GM23248 (cell line): ENCODE measurements around the gene ICOS. TPM values are rescaled to one million over a fixed set of nuclear protein-coding genes. Genes with fewer than 3 reads are reported as not detected.
A peak's percentile ranks its signal among the peaks of the same experiment; 100 is the strongest.

Source experiments
- DNase-seq: peaks from one replicate; pipeline ENCODE4 v3.0.0-alpha.2; 2015
- H2AFZ ChIP-seq: fragments of 200-600 bp; sonication (generic); 2 replicates; pipeline ENCODE4 v1.6.1; 2016; ENCODE audit warnings: antibody characterized with exemption
- H3F3A ChIP-seq: fragments of 200-600 bp; sonication (generic); 2 replicates; pipeline ENCODE4 v1.6.1; 2016; ENCODE audit warnings: mild to moderate bottlenecking, antibody characterized with exemption, mixed run types; ENCODE audit not compliant: insufficient read depth
- H3K27ac ChIP-seq: fragments of 200-600 bp; sonication (generic); 2 replicates; pipeline ENCODE4 v1.5.1; 2016; ENCODE audit warnings: mild to moderate bottlenecking
- H3K27me3 ChIP-seq: fragments of 200-600 bp; sonication (generic); replicated peaks from 2 replicates; pipeline ENCODE4 v1.6.1; 2016; ENCODE audit warnings: mild to moderate bottlenecking; ENCODE audit not compliant: insufficient read depth
- H3K36me3 ChIP-seq: fragments of 200-600 bp; sonication (generic); 2 replicates; pipeline ENCODE4 v1.6.1; 2016; ENCODE audit warnings: low read depth, mild to moderate bottlenecking
- H3K4me1 ChIP-seq: fragments of 200-600 bp; sonication (generic); 2 replicates; pipeline ENCODE4 v1.6.1; 2016; ENCODE audit warnings: mild to moderate bottlenecking; ENCODE audit not compliant: insufficient read depth
- H3K4me2 ChIP-seq: fragments of 200-600 bp; sonication (generic); one replicate; pipeline ENCODE4 v1.6.1; 2016; ENCODE audit warnings: mild to moderate bottlenecking; ENCODE audit not compliant: unreplicated experiment
- H3K4me3 ChIP-seq: fragments of 200-600 bp; sonication (generic); 2 replicates; pipeline ENCODE4 v1.5.1; 2016; ENCODE audit warnings: mild to moderate bottlenecking
- H3K79me2 ChIP-seq: fragments of 200-600 bp; sonication (generic); 2 replicates; pipeline ENCODE4 v1.6.1; 2016; ENCODE audit warnings: mild to moderate bottlenecking; ENCODE audit not compliant: insufficient read depth
- H3K9ac ChIP-seq: fragments of 200-600 bp; sonication (generic); 2 replicates; pipeline ENCODE4 v1.6.1; 2016; ENCODE audit warnings: mild to moderate bottlenecking
- H3K9me2 ChIP-seq: fragments of 200-600 bp; sonication (generic); 2 replicates; pipeline ENCODE4 v1.6.1; 2016; ENCODE audit warnings: mixed run types, mild to moderate bottlenecking, moderate library complexity; ENCODE audit not compliant: insufficient read depth
- H3K9me3 ChIP-seq: fragments of 200-600 bp; sonication (generic); one replicate; pipeline ENCODE4 v1.6.1; 2017; ENCODE audit warnings: low read depth
- H4K20me1 ChIP-seq: fragments of 200-600 bp; sonication (generic); 2 replicates; pipeline ENCODE4 v1.6.0; 2016; ENCODE audit not compliant: insufficient read depth
- EZH2 ChIP-seq: fragments of 200-600 bp; sonication (generic); IDR thresholded peaks from 2 replicates; pipeline ENCODE4 v1.6.1; 2018; ENCODE audit warnings: antibody characterized with exemption, mild to moderate bottlenecking; ENCODE audit not compliant: insufficient read depth, poor library complexity, severe bottlenecking
- EZH2phosphoT487 ChIP-seq: fragments of 200-600 bp; sonication (generic); IDR thresholded peaks from 2 replicates; pipeline ENCODE4 v1.6.1; 2018; ENCODE audit warnings: antibody characterized with exemption, moderate library complexity, mild to moderate bottlenecking, low read depth; ENCODE audit not compliant: insufficient read depth
- WGBS, 2 experiments: methylation state at CpG; one replicate each; pipeline ENCODE4 v1.1.6; 2015 to 2017; ENCODE audit warnings: low lambda C conversion rate in 2 of 2, low coverage in 1 of 2; ENCODE audit errors: missing lambda C conversion rate in 2 of 2; 5-methylcytosine and 5-hydroxymethylcytosine counted together
- in situ Hi-C: fragments of 300-500 bp; cut with MboI; formaldehyde crosslinking; loops from 2 replicates; pipeline ENCODE4 v1.15.0; 2020
- polyA plus RNA-seq: library from polyadenylated mRNA; unstranded; fragments of >200 nt; fragmentation: Nextera tagmentation; extraction: Ambion mirVana; gene quantifications from 2 replicates; pipeline ENCODE4 v1.2.1, GENCODE V29; 2016
- total RNA-seq: library from RNA; depleted of rRNA; stranded (reverse); fragments of >200 nt; shearing (Covaris generic); gene quantifications from 2 replicates; pipeline ENCODE4 v1.2.3, GENCODE V29; 2014

Gene ICOS
- total and polyA plus RNA-seq, 2 experiments from 2014 or later = not detected

GRCh38 chr2:203934041-203934492 is 2.5 kb upstream of the ICOS start:
- in situ Hi-C loops = no loop called here
- Histone ChIP-seq H3K4me2 (no peak overlapping the region), H2AFZ (no peak overlapping the region), H3K9me2 (no peaks in the 10 kb centered on the region), H3K9ac (no peak overlapping the region), H4K20me1 (no peaks in the 10 kb centered on the region), H3K4me3 (no peak overlapping the region), H3K27ac (no peak overlapping the region), H3K4me1 (0 out of 2 replicates have a peak, but pooled peaks cover 3% of the 10 kb centered on the region), H3K79me2 (no peaks in the 10 kb centered on the region), H3F3A (peaks cover 7% of the 10 kb centered on the region; the same call in 1 of the 2 replicates), H3K36me3 (no peaks in the 10 kb centered on the region), H3K9me3 (no peaks in the 10 kb centered on the region), H3K27me3 (peaks cover 9% of the 10 kb centered on the region; the same call in 1 of the 2 replicates)
- no peak for TF ChIP-seq EZH2phosphoT487
- no peak for TF ChIP-seq EZH2
- DNase-seq = peak; percentile 8
- WGBS, 2 experiments = 24 to 27% methylated on average over 5 of the region's 5 CpGs

DNA sequence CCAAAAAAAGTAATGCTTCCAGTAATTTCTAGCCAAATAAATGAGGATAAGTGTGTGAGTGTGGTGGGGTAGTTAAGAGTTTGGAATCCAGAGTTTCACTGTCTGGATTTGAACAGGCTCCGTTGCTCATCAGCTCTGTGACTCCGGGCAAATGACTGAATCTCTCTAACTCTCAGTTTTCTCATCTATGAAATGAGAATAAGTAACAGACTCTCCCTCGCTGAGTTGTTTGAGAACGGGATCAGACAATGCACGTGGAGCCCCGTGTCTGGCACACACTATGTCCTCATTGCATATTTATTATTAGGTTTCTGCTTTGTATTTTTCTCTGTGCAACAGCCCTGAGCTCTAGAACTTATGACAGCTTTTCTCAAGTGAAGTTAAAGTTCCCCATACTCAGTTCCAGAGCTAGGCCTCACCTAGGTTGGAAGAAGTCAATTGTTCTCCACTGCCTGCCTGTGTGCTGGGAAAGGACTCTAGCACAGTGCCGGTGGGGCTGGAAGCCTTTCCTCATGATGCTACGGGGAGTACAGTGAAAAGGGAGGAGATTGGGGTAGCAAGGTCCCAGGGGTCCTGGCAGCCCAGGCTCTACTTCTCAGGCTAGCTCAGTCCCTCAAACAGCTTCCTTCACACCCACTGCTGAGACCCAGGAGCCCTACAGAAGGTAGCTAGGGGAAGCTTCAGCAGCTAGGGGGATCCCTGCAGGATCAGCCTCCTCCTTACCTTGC is 1.7 kb upstream of the ICOS start:
- Histone ChIP-seq H3K4me3 (no peak overlapping the region), H3K9me3 (no peaks in the 10 kb centered on the region), H4K20me1 (no peaks in the 10 kb centered on the region), H2AFZ (no peak overlapping the region), H3K9me2 (no peaks in the 10 kb centered on the region), H3K27me3 (peaks cover 12% of the 10 kb centered on the region; the same call in 1 of the 2 replicates), H3K4me1 (0 out of 2 replicates have a peak, but pooled peaks cover 3% of the 10 kb centered on the region), H3K36me3 (no peaks in the 10 kb centered on the region), H3K79me2 (no peaks in the 10 kb centered on the region), H3K4me2 (no peak overlapping the region), H3K9ac (no peak overlapping the region), H3K27ac (no peak overlapping the region), H3F3A (peaks cover 7% of the 10 kb centered on the region; the same call in 1 of the 2 replicates)
- in situ Hi-C loops = no loop called here
- DNase-seq = no peak
- WGBS, 2 experiments = 57 to 64% methylated on average over 8 of the region's 8 CpGs
- TF ChIP-seq EZH2phosphoT487 = no peak
- TF ChIP-seq EZH2 = no peak

- H3K4me1 ChIP-seq = 0 out of 2 replicates have a peak, but pooled peaks cover 3% of the 10 kb centered on the region
- 89 to 91% methylated on average over 4 of the region's 4 CpGs for WGBS, 2 experiments
- TF ChIP-seq EZH2 (no peak), EZH2phosphoT487 (no peak)
- no peak overlapping the region for H3K9ac ChIP-seq
- no peak overlapping the region for H3K4me2 ChIP-seq
- peaks cover 17% of the 10 kb centered on the region; the same call in 1 of the 2 replicates for H3K27me3 ChIP-seq
- no peaks in the 10 kb centered on the region for H3K9me2 ChIP-seq
- peaks cover 7% of the 10 kb centered on the region; the same call in 1 of the 2 replicates for H3F3A ChIP-seq
- H3K9me3 ChIP-seq = no peaks in the 10 kb centered on the region
- in situ Hi-C loops = no loop called here
- no peaks in the 10 kb centered on the region for H3K79me2 ChIP-seq
- H3K36me3 ChIP-seq = no peaks in the 10 kb centered on the region
- no peak overlapping the region for H3K27ac ChIP-seq
- H2AFZ ChIP-seq = no peak overlapping the region
- H4K20me1 ChIP-seq = no peaks in the 10 kb centered on the region
- H3K4me3 ChIP-seq = no peak overlapping the region
- DNase-seq = no peak
These were observed 995 bp upstream of the ICOS start for GRCh38 chr2:203935568-203935967.

DNA sequence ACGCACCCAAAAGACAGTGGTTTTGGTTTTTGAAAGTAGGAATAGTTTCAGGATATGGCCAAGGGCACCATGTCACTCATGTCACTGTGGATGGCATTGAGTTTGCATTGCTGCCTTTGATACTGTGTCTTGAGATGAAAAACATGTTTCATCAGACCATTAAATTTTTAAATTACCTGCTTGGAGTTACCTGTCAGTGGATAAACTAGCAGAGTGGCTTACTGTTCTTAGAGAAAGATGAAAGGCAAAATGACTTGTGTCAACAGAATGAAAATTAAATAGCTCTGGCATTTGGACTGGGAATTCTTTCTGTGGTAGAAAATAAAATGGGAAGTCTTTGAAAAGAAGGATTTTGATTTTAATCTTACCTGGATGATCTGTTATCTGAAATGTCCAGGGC is 386 bp downstream of the ICOS start:
- Histone ChIP-seq H3K79me2 (no peaks in the 10 kb centered on the region), H3K4me1 (0 out of 2 replicates have a peak, but pooled peaks cover 3% of the 10 kb centered on the region), H3K9ac (no peak overlapping the region), H4K20me1 (no peaks in the 10 kb centered on the region), H3K27me3 (peaks cover 20% of the 10 kb centered on the region; the same call in 1 of the 2 replicates), H3F3A (peaks cover 7% of the 10 kb centered on the region; the same call in 1 of the 2 replicates), H3K4me2 (no peak overlapping the region), H3K27ac (no peak overlapping the region), H3K36me3 (no peaks in the 10 kb centered on the region), H3K9me3 (no peaks in the 10 kb centered on the region), H2AFZ (no peak overlapping the region), H3K9me2 (no peaks in the 10 kb centered on the region), H3K4me3 (no peak overlapping the region)
- in situ Hi-C loops = no loop called here
- DNase-seq = no peak
- WGBS, 2 experiments = 70 to 72% methylated on average over 1 of the region's 1 CpG
- TF ChIP-seq EZH2phosphoT487 = no peak
- no peak for TF ChIP-seq EZH2
